Liver (tissue), 9 donors: ENCODE measurements around the gene PGA5. TPM values are rescaled to one million over a fixed set of nuclear protein-coding genes. Genes with fewer than 3 reads are reported as not detected.

Source experiments
- DNase-seq: peaks from one replicate; pipeline ENCODE4 v3.0.0-alpha.2; 2017; ENCODE audit warnings: low spot score
- H3K27ac ChIP-seq, 2 donors: one replicate each; pipeline ENCODE4 v1.7.0; 2013; ENCODE audit warnings: inconsistent platforms in 2 of 2, low read length in 2 of 2, control low read depth in 1 of 2, low read depth in 1 of 2, mild to moderate bottlenecking in 1 of 2
- H3K27me3 ChIP-seq, 4 donors: one replicate each; pipeline versions ENCODE4 v1.6.1 to v1.7.0; 2013; ENCODE audit warnings: low read length in 3 of 4, inconsistent platforms in 1 of 4, mild to moderate bottlenecking in 1 of 4, moderate library complexity in 1 of 4; ENCODE audit not compliant: control insufficient read depth in 4 of 4, insufficient read depth in 4 of 4
- H3K36me3 ChIP-seq, 4 donors: one replicate each; pipeline versions ENCODE4 v1.6.1 to v1.7.0; 2013; ENCODE audit warnings: low read length in 3 of 4, mild to moderate bottlenecking in 3 of 4, low read depth in 1 of 4, moderate library complexity in 1 of 4; ENCODE audit not compliant: control insufficient read depth in 4 of 4, insufficient read depth in 3 of 4
- H3K4me1 ChIP-seq, 4 donors: one replicate each; pipeline versions ENCODE4 v1.6.1 to v1.7.0; 2013; ENCODE audit warnings: low read length in 3 of 4, mild to moderate bottlenecking in 3 of 4, moderate library complexity in 1 of 4; ENCODE audit not compliant: control insufficient read depth in 4 of 4, insufficient read depth in 4 of 4
- H3K4me3 ChIP-seq, 3 donors: one replicate each; pipeline versions ENCODE4 v1.6.1 to v1.7.0; 2013; ENCODE audit warnings: low read length in 3 of 3, control low read depth in 1 of 3, low read depth in 1 of 3, mild to moderate bottlenecking in 1 of 3
- H3K9ac ChIP-seq, 2 donors: one replicate each; pipeline ENCODE4 v1.7.0; 2013; ENCODE audit warnings: low read length in 2 of 2, mild to moderate bottlenecking in 2 of 2, moderate library complexity in 2 of 2, control low read depth in 1 of 2, low read depth in 1 of 2
- H3K9me3 ChIP-seq, 4 donors: one replicate each; pipeline versions ENCODE4 v1.6.1 to v1.7.0; 2013; ENCODE audit warnings: low read length in 3 of 4; ENCODE audit not compliant: control insufficient read depth in 4 of 4
- ATF3 ChIP-seq: IDR thresholded peaks from 2 replicates; pipeline ENCODE4 v1.6.1; 2016; ENCODE audit warnings: antibody characterized with exemption
- EGR1 ChIP-seq, 2 donors: IDR thresholded peaks; 2 replicates each; pipeline ENCODE4 v1.6.1; 2016 to 2018; ENCODE audit warnings: antibody characterized with exemption in 2 of 2, low read depth in 2 of 2
- FOXA1 ChIP-seq: IDR thresholded peaks from 2 replicates; pipeline ENCODE4 v1.6.1; 2016; ENCODE audit warnings: antibody characterized with exemption
- FOXA2 ChIP-seq: IDR thresholded peaks from 2 replicates; pipeline ENCODE4 v1.6.1; 2016; ENCODE audit warnings: antibody characterized with exemption
- HNF4A ChIP-seq, 2 donors: conservative IDR thresholded peaks; 2 replicates each; pipeline ENCODE4 v1.6.1; 2016; ENCODE audit warnings: antibody characterized with exemption in 2 of 2, mild to moderate bottlenecking in 2 of 2
- HNF4G ChIP-seq: IDR thresholded peaks from 2 replicates; pipeline ENCODE4 v1.6.1; 2016; ENCODE audit warnings: antibody characterized with exemption
- JUND ChIP-seq, 2 donors: IDR thresholded peaks; 2 replicates each; pipeline ENCODE4 v1.6.1; 2016; ENCODE audit warnings: antibody characterized with exemption in 2 of 2
- MAX ChIP-seq: IDR thresholded peaks from 2 replicates; pipeline ENCODE4 v1.6.1; 2016; ENCODE audit warnings: antibody characterized with exemption
- NR2F2 ChIP-seq: IDR thresholded peaks from 2 replicates; pipeline ENCODE4 v1.6.1; 2016; ENCODE audit warnings: antibody characterized with exemption
- RXRA ChIP-seq, 2 donors: IDR thresholded peaks; 2 replicates each; pipeline ENCODE4 v1.6.1; 2017 to 2018; ENCODE audit warnings: antibody characterized with exemption in 2 of 2, mild to moderate bottlenecking in 1 of 2
- SP1 ChIP-seq: IDR thresholded peaks from 2 replicates; pipeline ENCODE4 v1.6.1; 2018; ENCODE audit warnings: antibody characterized with exemption, mild to moderate bottlenecking
- TAF1 ChIP-seq: conservative IDR thresholded peaks from 2 replicates; pipeline ENCODE4 v1.6.1; 2016; ENCODE audit warnings: antibody characterized with exemption, mild to moderate bottlenecking
- YY1 ChIP-seq: IDR thresholded peaks from 2 replicates; pipeline ENCODE4 v1.6.1; 2016; ENCODE audit warnings: antibody characterized with exemption, mild to moderate bottlenecking
- ZBTB33 ChIP-seq: IDR thresholded peaks from 2 replicates; pipeline ENCODE4 v1.6.1; 2016; ENCODE audit warnings: antibody characterized with exemption
- WGBS: extraction: QIAGEN DNeasy Blood & Tissue Kit; methylation state at CpG from one replicate; pipeline ENCODE4 v1.1.7; 2013; 5-methylcytosine and 5-hydroxymethylcytosine counted together
- polyA plus RNA-seq, 2 donors: library from polyadenylated mRNA; stranded (reverse) in 1 of 2; unstranded in 1 of 2; fragments of 200-250 nt in 1 of 2; fragments of >200 nt in 1 of 2; fragmentation: Nextera tagmentation in 1 of 2; extraction: Ambion mirVana in 1 of 2; gene quantifications; one replicate each; pipeline versions ENCODE4 v1.2.1 to v1.2.3, GENCODE V29; 2013 to 2015
- total RNA-seq, 2 donors: library from RNA; depleted of rRNA; stranded (reverse); fragments of >200 nt; gene quantifications; one replicate each; pipeline ENCODE4 v1.2.3, GENCODE V29; 2014
- TF ChIP-seq, protein P1 (sequence below): fragments of 150-350 bp; IDR thresholded peaks from 2 replicates; pipeline ENCODE4 v1.5.1; 2017; ENCODE audit warnings: improper control_type of control experiment, low read depth, low read length; ENCODE audit not compliant: missing input control
- TF ChIP-seq, protein P2 (sequence below): IDR thresholded peaks from 2 replicates; pipeline ENCODE4 v1.6.1; 2016; ENCODE audit warnings: antibody characterized with exemption, mild to moderate bottlenecking
- donor health status: healthy.
- donor health status: healthy.
- donor health status: healthy.
- donor health status: healthy.
- donor health status: healthy.

The PGA5 gene
- total and polyA plus RNA-seq, 4 donors, result 0.31 to 1.7 (median 0.40) TPM; not detected in 1

DNA sequence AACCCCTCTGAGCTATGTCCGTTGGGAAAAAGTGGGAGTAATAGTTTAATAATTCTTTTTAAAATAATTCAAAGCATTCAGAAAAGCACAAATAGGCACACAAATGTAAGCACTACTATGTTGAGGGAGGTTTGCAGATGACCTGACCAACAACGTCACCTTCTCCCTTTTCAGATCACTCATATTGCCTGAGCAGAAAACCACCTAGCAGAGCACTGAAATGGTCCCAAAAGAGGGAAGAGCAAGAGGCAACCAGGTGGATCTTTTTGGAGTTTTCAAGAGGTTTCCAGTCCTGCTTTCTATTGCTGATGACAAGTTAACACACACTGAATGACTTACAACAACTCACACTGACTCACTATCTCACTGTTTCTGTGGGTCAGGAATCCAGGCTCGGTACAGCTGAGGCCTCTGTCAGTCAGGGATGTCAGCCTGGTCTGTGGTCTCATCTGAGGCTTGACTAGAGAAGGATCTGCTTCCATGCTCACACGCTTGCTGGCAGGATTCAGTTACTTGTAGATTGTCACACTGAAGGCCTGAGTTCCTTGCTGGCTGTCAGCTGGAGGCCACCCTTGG is 41.9 kb upstream of the PGA5 start:
- H3K27me3 ChIP-seq, result no peaks in the 10 kb centered on the region
- no peaks in the 10 kb centered on the region for H3K9me3 ChIP-seq
- H3K36me3 ChIP-seq, result no peaks in the 10 kb centered on the region
- 86% methylated on average over 4 of the region's 4 CpGs for WGBS
- H3K27ac ChIP-seq, result no peak overlapping the region
- TF ChIP-seq, protein P1, sequence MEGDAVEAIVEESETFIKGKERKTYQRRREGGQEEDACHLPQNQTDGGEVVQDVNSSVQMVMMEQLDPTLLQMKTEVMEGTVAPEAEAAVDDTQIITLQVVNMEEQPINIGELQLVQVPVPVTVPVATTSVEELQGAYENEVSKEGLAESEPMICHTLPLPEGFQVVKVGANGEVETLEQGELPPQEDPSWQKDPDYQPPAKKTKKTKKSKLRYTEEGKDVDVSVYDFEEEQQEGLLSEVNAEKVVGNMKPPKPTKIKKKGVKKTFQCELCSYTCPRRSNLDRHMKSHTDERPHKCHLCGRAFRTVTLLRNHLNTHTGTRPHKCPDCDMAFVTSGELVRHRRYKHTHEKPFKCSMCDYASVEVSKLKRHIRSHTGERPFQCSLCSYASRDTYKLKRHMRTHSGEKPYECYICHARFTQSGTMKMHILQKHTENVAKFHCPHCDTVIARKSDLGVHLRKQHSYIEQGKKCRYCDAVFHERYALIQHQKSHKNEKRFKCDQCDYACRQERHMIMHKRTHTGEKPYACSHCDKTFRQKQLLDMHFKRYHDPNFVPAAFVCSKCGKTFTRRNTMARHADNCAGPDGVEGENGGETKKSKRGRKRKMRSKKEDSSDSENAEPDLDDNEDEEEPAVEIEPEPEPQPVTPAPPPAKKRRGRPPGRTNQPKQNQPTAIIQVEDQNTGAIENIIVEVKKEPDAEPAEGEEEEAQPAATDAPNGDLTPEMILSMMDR, result no peak
- TF ChIP-seq ZBTB33 (no peak), TAF1 (no peak), NR2F2 (no peak), RXRA (IDR thresholded peaks at IDR 0.05) (no peak), FOXA1 (no peak), ATF3 (no peak), FOXA2 (no peak), HNF4G (no peak), YY1 (no peak), JUND (IDR thresholded peaks at IDR 0.05) (no peak), EGR1 (IDR thresholded peaks at IDR 0.05; ENCODE audit: low read depth in 2 of 2) (no peak)
- TF ChIP-seq, protein P2, sequence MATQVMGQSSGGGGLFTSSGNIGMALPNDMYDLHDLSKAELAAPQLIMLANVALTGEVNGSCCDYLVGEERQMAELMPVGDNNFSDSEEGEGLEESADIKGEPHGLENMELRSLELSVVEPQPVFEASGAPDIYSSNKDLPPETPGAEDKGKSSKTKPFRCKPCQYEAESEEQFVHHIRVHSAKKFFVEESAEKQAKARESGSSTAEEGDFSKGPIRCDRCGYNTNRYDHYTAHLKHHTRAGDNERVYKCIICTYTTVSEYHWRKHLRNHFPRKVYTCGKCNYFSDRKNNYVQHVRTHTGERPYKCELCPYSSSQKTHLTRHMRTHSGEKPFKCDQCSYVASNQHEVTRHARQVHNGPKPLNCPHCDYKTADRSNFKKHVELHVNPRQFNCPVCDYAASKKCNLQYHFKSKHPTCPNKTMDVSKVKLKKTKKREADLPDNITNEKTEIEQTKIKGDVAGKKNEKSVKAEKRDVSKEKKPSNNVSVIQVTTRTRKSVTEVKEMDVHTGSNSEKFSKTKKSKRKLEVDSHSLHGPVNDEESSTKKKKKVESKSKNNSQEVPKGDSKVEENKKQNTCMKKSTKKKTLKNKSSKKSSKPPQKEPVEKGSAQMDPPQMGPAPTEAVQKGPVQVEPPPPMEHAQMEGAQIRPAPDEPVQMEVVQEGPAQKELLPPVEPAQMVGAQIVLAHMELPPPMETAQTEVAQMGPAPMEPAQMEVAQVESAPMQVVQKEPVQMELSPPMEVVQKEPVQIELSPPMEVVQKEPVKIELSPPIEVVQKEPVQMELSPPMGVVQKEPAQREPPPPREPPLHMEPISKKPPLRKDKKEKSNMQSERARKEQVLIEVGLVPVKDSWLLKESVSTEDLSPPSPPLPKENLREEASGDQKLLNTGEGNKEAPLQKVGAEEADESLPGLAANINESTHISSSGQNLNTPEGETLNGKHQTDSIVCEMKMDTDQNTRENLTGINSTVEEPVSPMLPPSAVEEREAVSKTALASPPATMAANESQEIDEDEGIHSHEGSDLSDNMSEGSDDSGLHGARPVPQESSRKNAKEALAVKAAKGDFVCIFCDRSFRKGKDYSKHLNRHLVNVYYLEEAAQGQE, result no peak
- no peak overlapping the region for H3K9ac ChIP-seq
- DNase-seq, result no peak
- no peaks in the 10 kb centered on the region for H3K4me1 ChIP-seq
- H3K4me3 ChIP-seq, result no peak overlapping the region

GRCh38 chr11:61201476-61201875 is 39.5 kb upstream of the PGA5 start:
- no peak overlapping the region for H3K27ac ChIP-seq
- H3K36me3 ChIP-seq, result no peaks in the 10 kb centered on the region
- no peak for DNase-seq
- H3K9me3 ChIP-seq, result no peaks in the 10 kb centered on the region
- no peak for TF ChIP-seq ATF3
- TF ChIP-seq YY1, result no peak
- TF ChIP-seq, protein P2, result no peak
- no peak for TF ChIP-seq MAX
- no peak for TF ChIP-seq HNF4A (conservative IDR thresholded peaks at IDR 0.05)
- no peak for TF ChIP-seq FOXA1
- no peak for TF ChIP-seq SP1
- no peak for TF ChIP-seq JUND (IDR thresholded peaks at IDR 0.05)
- 93% methylated on average over 14 of the region's 14 CpGs for WGBS
- no peak overlapping the region for H3K9ac ChIP-seq
- no peaks in the 10 kb centered on the region for H3K4me1 ChIP-seq
- no peak overlapping the region for H3K4me3 ChIP-seq
- no peaks in the 10 kb centered on the region for H3K27me3 ChIP-seq
